Karpas-422 (cell line): ENCODE data around the gene KIF4B. TPM values are rescaled to one million over a fixed set of nuclear protein-coding genes. Genes with fewer than 3 reads are reported as not detected.

Experiments used
- DNase-seq: peaks from one replicate; pipeline ENCODE4 v3.0.0-alpha.2; 2015
- H2AFZ ChIP-seq: fragments of 200-600 bp; sonication (generic); 2 replicates; pipeline ENCODE4 v1.6.1; 2014; ENCODE audit warnings: antibody characterized with exemption, low read length, mixed read lengths
- H3K27ac ChIP-seq: fragments of 200-600 bp; sonication (generic); 2 replicates; pipeline ENCODE4 v1.5.1; 2014; ENCODE audit warnings: mild to moderate bottlenecking, low read length, moderate library complexity
- H3K27me3 ChIP-seq: fragments of 200-600 bp; sonication (generic); 2 replicates; pipeline ENCODE4 v1.6.1; 2014; ENCODE audit warnings: low read length, mixed read lengths
- H3K36me3 ChIP-seq: fragments of 200-600 bp; sonication (generic); 2 replicates; pipeline ENCODE4 v1.6.1; 2014; ENCODE audit warnings: low read length, mixed read lengths; ENCODE audit not compliant: insufficient read depth
- H3K4me1 ChIP-seq: fragments of 200-600 bp; sonication (generic); 2 replicates; pipeline ENCODE4 v1.6.1; 2014; ENCODE audit warnings: mild to moderate bottlenecking, low read length, mixed read lengths
- H3K4me2 ChIP-seq: fragments of 200-600 bp; sonication (generic); 2 replicates; pipeline ENCODE4 v1.6.1; 2014; ENCODE audit warnings: low read length, low read depth, mild to moderate bottlenecking; ENCODE audit not compliant: poor library complexity, severe bottlenecking
- H3K4me3 ChIP-seq: fragments of 200-600 bp; sonication (generic); 2 replicates; pipeline ENCODE4 v1.5.1; 2014; ENCODE audit warnings: mild to moderate bottlenecking, antibody characterized with exemption, low read length, mixed read lengths
- H3K79me2 ChIP-seq: fragments of 200-600 bp; sonication (generic); 2 replicates; pipeline ENCODE4 v1.6.1; 2014; ENCODE audit warnings: mild to moderate bottlenecking, low read length, mixed read lengths
- H3K9ac ChIP-seq: fragments of 200-600 bp; sonication (generic); 2 replicates; pipeline ENCODE4 v1.6.0; 2014; ENCODE audit warnings: low read length
- H3K9me2 ChIP-seq: fragments of 200-600 bp; sonication (generic), shearing (Covaris generic); replicated peaks from 2 replicates; pipeline ENCODE4 v1.6.0; 2014; ENCODE audit warnings: mild to moderate bottlenecking, low read length, moderate library complexity; ENCODE audit not compliant: insufficient read depth
- H3K9me3 ChIP-seq: fragments of 300-700, 200-600 bp; sonication (generic); 2 replicates; pipeline ENCODE4 v1.6.1; 2014; ENCODE audit warnings: low read length, mixed read lengths
- H4K20me1 ChIP-seq: fragments of 200-600 bp; sonication (generic); 2 replicates; pipeline ENCODE4 v1.6.1; 2014; ENCODE audit warnings: mild to moderate bottlenecking, antibody characterized with exemption, low read length, low read depth; ENCODE audit not compliant: insufficient read depth
- total RNA-seq: library from RNA; depleted of rRNA; stranded (reverse); fragments of >200 nt; shearing (Covaris generic); gene quantifications from 2 replicates; pipeline ENCODE4 v1.2.3, GENCODE V29; 2014; ENCODE audit warnings: low replicate concordance; rRNA removed

Gene KIF4B
- 0.04 and 0.30 TPM in 2 replicates for total RNA-seq

GRCh38 chr5:155013526-155013925 is at the start of gene KIF4B:
TSS of gene KIF4B (plus strand) at chr5:155013755. CDS start at chr5:155013860, 105 bp downstream.
- Histone ChIP-seq H3K4me2 (no peak within 1 kb of the TSS), H3K27me3 (no peaks in the 10 kb centered on the region)

GRCh38 chr5:154966081-154966841 is 47.3 kb upstream of the KIF4B start:
- peaks cover 39% of the 10 kb centered on the region for H3K36me3 ChIP-seq

More at GRCh38 chr5:155013526-155013925, at the start of gene KIF4B:
- Histone ChIP-seq H3K4me1 (no peaks in the 10 kb centered on the region), H3K9ac (no peak within 1 kb of the TSS), H3K27ac (no peak within 1 kb of the TSS), H3K9me2 (no peaks in the 10 kb centered on the region), H3K79me2 (no peaks in the 10 kb centered on the region), H4K20me1 (no peaks in the 10 kb centered on the region), H3K4me3 (no peak within 1 kb of the TSS), H2AFZ (no peak within 1 kb of the TSS), H3K9me3 (no peaks in the 10 kb centered on the region), H3K36me3 (no peaks in the 10 kb centered on the region)
- no peak for DNase-seq

GRCh38 chr5:154966874-154967273 is 46.7 kb upstream of the KIF4B start:
- H3K27me3 ChIP-seq: no peaks in the 10 kb centered on the region
- H3K9me3 ChIP-seq: no peaks in the 10 kb centered on the region
- no peaks in the 10 kb centered on the region for H3K9me2 ChIP-seq
- no peak overlapping the region for H3K4me3 ChIP-seq
- peaks cover 41% of the 10 kb centered on the region for H3K4me1 ChIP-seq
- H3K27ac ChIP-seq: no peak overlapping the region
- H2AFZ ChIP-seq: no peak overlapping the region
- no peak for DNase-seq
- H3K4me2 ChIP-seq: no peak overlapping the region
- H3K9ac ChIP-seq: no peak overlapping the region
- peaks cover 25% of the 10 kb centered on the region for H3K79me2 ChIP-seq
- H4K20me1 ChIP-seq: no peaks in the 10 kb centered on the region
- peaks cover 33% of the 10 kb centered on the region for H3K36me3 ChIP-seq

More at GRCh38 chr5:154966081-154966841, 47.3 kb upstream of the KIF4B start:
- Histone ChIP-seq H3K4me1 (peaks cover 47% of the 10 kb centered on the region), H2AFZ (no peak overlapping the region), H3K9ac (no peak overlapping the region), H3K9me3 (no peaks in the 10 kb centered on the region), H4K20me1 (no peaks in the 10 kb centered on the region), H3K4me2 (no peak overlapping the region), H3K9me2 (no peaks in the 10 kb centered on the region), H3K79me2 (peaks cover 31% of the 10 kb centered on the region), H3K27me3 (no peaks in the 10 kb centered on the region), H3K4me3 (no peak overlapping the region), H3K27ac (no peak overlapping the region)
- no peak for DNase-seq

GRCh38 chr5:154967421-154968024 is 46.0 kb upstream of the KIF4B start:
- peaks cover 28% of the 10 kb centered on the region for H3K36me3 ChIP-seq
- H3K4me2 ChIP-seq: peak overlapping the region; percentile 62

GRCh38 chr5:154968953-154969352 is 44.6 kb upstream of the KIF4B start:
- no peak overlapping the region for H3K4me2 ChIP-seq
- peak overlapping the region; percentile 62; the same call in 1 of the 2 replicates for H3K27ac ChIP-seq
- H3K27me3 ChIP-seq: no peaks in the 10 kb centered on the region
- H3K36me3 ChIP-seq: peaks cover 23% of the 10 kb centered on the region
- no peaks in the 10 kb centered on the region for H3K9me2 ChIP-seq
- peaks cover 25% of the 10 kb centered on the region for H3K4me1 ChIP-seq
- H2AFZ ChIP-seq: no peak overlapping the region
- no peak overlapping the region for H3K9ac ChIP-seq
- H3K4me3 ChIP-seq: no peak overlapping the region
- H3K79me2 ChIP-seq: peaks cover 12% of the 10 kb centered on the region
- no peaks in the 10 kb centered on the region for H4K20me1 ChIP-seq
- H3K9me3 ChIP-seq: no peaks in the 10 kb centered on the region
- DNase-seq: no peak

More at GRCh38 chr5:154967421-154968024, 46.0 kb upstream of the KIF4B start:
- Histone ChIP-seq H3K4me1 (peaks cover 35% of the 10 kb centered on the region), H4K20me1 (no peaks in the 10 kb centered on the region), H2AFZ (no peak overlapping the region), H3K9me2 (no peaks in the 10 kb centered on the region), H3K79me2 (peaks cover 22% of the 10 kb centered on the region), H3K9ac (no peak overlapping the region), H3K27ac (peak overlapping the region; percentile 62), H3K9me3 (no peaks in the 10 kb centered on the region), H3K27me3 (no peaks in the 10 kb centered on the region), H3K4me3 (peak overlapping the region; percentile 41; the same call in 1 of the 2 replicates)
- DNase-seq: peak; percentile 75

GRCh38 chr5:154970759-154971158 is 42.8 kb upstream of the KIF4B start:
- Histone ChIP-seq H3K4me3 (no peak overlapping the region), H2AFZ (no peak overlapping the region), H3K9ac (no peak overlapping the region), H3K79me2 (no peaks in the 10 kb centered on the region), H3K27me3 (no peaks in the 10 kb centered on the region), H3K9me2 (no peaks in the 10 kb centered on the region), H3K36me3 (peaks cover 23% of the 10 kb centered on the region), H3K9me3 (no peaks in the 10 kb centered on the region), H3K27ac (no peak overlapping the region; the same call in 1 of the 2 replicates), H3K4me1 (peaks cover 25% of the 10 kb centered on the region), H4K20me1 (no peaks in the 10 kb centered on the region), H3K4me2 (no peak overlapping the region)
- DNase-seq: no peak

- Histone ChIP-seq H3K9me3 (no peaks in the 10 kb centered on the region), H3K36me3 (peaks cover 23% of the 10 kb centered on the region), H3K27me3 (no peaks in the 10 kb centered on the region), H3K9me2 (no peaks in the 10 kb centered on the region), H3K4me2 (no peak overlapping the region), H4K20me1 (no peaks in the 10 kb centered on the region), H3K79me2 (no peaks in the 10 kb centered on the region), H3K27ac (no peak overlapping the region), H3K4me3 (no peak overlapping the region), H2AFZ (no peak overlapping the region), H3K9ac (no peak overlapping the region), H3K4me1 (peaks cover 25% of the 10 kb centered on the region)
- DNase-seq: no peak
Observed at GRCh38 chr5:154971501-154971900, 42.1 kb upstream of the KIF4B start.

GRCh38 chr5:154972476-154973080 is 41.0 kb upstream of the KIF4B start:
- H3K4me1 ChIP-seq: peaks cover 15% of the 10 kb centered on the region
- no peak overlapping the region for H3K9ac ChIP-seq
- H4K20me1 ChIP-seq: no peaks in the 10 kb centered on the region
- H2AFZ ChIP-seq: no peak overlapping the region
- H3K27me3 ChIP-seq: no peaks in the 10 kb centered on the region
- H3K9me2 ChIP-seq: no peaks in the 10 kb centered on the region
- H3K4me3 ChIP-seq: no peak overlapping the region
- H3K36me3 ChIP-seq: peaks cover 16% of the 10 kb centered on the region
- no peak overlapping the region for H3K4me2 ChIP-seq
- no peak overlapping the region for H3K27ac ChIP-seq
- H3K79me2 ChIP-seq: no peaks in the 10 kb centered on the region
- H3K9me3 ChIP-seq: no peaks in the 10 kb centered on the region
- peak; percentile 77 for DNase-seq
